ENCODE results near the gene NLRC5. TPM values are rescaled to one million over a fixed set of nuclear protein-coding genes. Genes with fewer than 3 reads are reported as not detected.
A peak's percentile ranks its signal among the peaks of the same experiment; 100 is the strongest.

Gene NLRC5
- total RNA-seq, 2 experiments from 2014 or later, result 135 to 153 TPM

DNA sequence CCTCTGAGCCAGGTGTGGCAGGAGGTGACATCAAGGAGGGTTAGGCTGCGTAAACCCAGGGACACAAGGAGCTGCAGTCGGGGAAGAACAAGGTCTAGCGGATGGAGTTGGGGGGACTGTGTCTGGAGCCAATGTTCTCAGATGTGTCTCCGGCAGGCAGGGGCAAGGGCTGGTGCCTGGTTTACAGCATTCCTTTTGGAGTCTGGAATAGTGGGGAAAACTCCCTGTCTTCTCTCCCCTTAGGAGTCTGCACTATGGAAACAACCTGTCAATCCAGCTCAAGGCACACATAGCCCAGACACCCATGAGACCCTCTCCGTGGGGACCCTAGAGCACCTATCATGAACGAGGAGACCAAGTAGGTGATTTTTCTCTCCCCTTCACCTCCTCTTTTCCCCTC is 27.5 kb downstream of the NLRC5 start:
- ChIA-PET CTCF (interaction anchor here (1.5 to 2.2 kb wide), 3 partner anchors 10 to 53 kb away, joined by 4 to 12 read pairs (median 6); no protein-coding TSS in a partner anchor), POLR2A (interaction anchor here (1.2 to 20.8 kb wide), 10 partner anchors 10 to 39 kb away, joined by 3 to 367 read pairs (median 6); partner anchors contain the start of gene NLRC5)
- Mint-ChIP-seq H3K27ac (peak overlapping the region; percentile 91), H3K27me3 (no peaks in the 10 kb centered on the region), H3K4me1 (ENCODE audit: low read depth) (peaks cover 81% of the 10 kb centered on the region), H3K36me3 (ENCODE audit: low read depth) (peaks cover 77% of the 10 kb centered on the region), H3K9me3 (peaks cover 2% of the 10 kb centered on the region), H3K4me3 (no peak overlapping the region)
- intact Hi-C loops (cut with micrococcal nuclease), result no loop called here
- DNase-seq, result no peak
- no peak for ATAC-seq
- TF ChIP-seq, protein P1, sequence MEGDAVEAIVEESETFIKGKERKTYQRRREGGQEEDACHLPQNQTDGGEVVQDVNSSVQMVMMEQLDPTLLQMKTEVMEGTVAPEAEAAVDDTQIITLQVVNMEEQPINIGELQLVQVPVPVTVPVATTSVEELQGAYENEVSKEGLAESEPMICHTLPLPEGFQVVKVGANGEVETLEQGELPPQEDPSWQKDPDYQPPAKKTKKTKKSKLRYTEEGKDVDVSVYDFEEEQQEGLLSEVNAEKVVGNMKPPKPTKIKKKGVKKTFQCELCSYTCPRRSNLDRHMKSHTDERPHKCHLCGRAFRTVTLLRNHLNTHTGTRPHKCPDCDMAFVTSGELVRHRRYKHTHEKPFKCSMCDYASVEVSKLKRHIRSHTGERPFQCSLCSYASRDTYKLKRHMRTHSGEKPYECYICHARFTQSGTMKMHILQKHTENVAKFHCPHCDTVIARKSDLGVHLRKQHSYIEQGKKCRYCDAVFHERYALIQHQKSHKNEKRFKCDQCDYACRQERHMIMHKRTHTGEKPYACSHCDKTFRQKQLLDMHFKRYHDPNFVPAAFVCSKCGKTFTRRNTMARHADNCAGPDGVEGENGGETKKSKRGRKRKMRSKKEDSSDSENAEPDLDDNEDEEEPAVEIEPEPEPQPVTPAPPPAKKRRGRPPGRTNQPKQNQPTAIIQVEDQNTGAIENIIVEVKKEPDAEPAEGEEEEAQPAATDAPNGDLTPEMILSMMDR (IDR thresholded peaks at IDR 0.05), result no peak

DNA sequence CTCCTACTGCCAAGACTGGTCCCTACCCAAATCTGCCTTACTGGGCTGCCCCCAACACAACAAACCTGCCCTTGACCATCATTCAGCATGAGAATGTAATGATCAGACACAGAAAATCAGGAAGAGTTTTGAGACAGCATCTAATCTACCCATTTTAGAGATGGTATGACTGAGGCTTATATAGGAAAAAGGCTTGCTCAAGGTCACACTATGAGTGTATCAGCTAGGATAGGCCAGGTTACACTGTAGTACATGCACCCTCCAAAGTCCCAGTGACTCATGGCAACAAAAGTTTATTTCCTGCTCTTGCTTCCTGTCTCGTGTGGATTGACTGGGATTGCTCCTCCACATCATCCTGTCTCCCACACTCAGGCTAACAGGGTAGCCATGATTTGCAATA is 27.9 kb downstream of the NLRC5 start:
- CTCF ChIA-PET, result interaction anchor here (1.5 to 2.2 kb wide), 3 partner anchors 10 to 53 kb away, joined by 4 to 12 read pairs (median 6); no protein-coding TSS in a partner anchor
- H3K9me3 Mint-ChIP-seq, result peaks cover 2% of the 10 kb centered on the region
- H3K4me1 Mint-ChIP-seq (ENCODE audit: low read depth), result peaks cover 81% of the 10 kb centered on the region
- ATAC-seq (no peak), DNase-seq (no peak)
- no peaks in the 10 kb centered on the region for H3K27me3 Mint-ChIP-seq
- peak overlapping the region; percentile 91 for H3K27ac Mint-ChIP-seq
- TF ChIP-seq, protein P1 (IDR thresholded peaks at IDR 0.05), result no peak
- intact Hi-C loops (cut with micrococcal nuclease), result no loop called here
- POLR2A ChIA-PET, result interaction anchor here (0.7 to 20.8 kb wide), 4 partner anchors 10 to 81 kb away, joined by 3 to 367 read pairs (median 9); partner anchors contain the start of gene NLRC5
- peaks cover 76% of the 10 kb centered on the region for H3K36me3 Mint-ChIP-seq (ENCODE audit: low read depth)
- H3K4me3 Mint-ChIP-seq, result no peak overlapping the region

GRCh38 chr16:57019746-57020145 is 30.4 kb downstream of the NLRC5 start:
- DNase-seq (no peak), ATAC-seq (no peak)
- ChIA-PET POLR2A (interaction anchor here (1.0 to 12.3 kb wide), 5 partner anchors 8 to 20 kb away, joined by 3 to 213 read pairs (median 5); no protein-coding TSS in a partner anchor), CTCF (interaction anchor here (1.0 to 5.8 kb wide), 3 partner anchors 12 to 55 kb away, joined by 3 to 32 read pairs (median 5); no protein-coding TSS in a partner anchor)
- TF ChIP-seq, protein P1 (IDR thresholded peaks at IDR 0.05), result no peak
- Mint-ChIP-seq H3K36me3 (ENCODE audit: low read depth) (peaks cover 81% of the 10 kb centered on the region), H3K4me1 (ENCODE audit: low read depth) (peaks cover 82% of the 10 kb centered on the region), H3K27me3 (no peaks in the 10 kb centered on the region), H3K9me3 (peaks cover 2% of the 10 kb centered on the region), H3K27ac (no peak overlapping the region), H3K4me3 (no peak overlapping the region)
- intact Hi-C loops (cut with micrococcal nuclease), result no loop called here

GRCh38 chr16:57020651-57021050 is 31.3 kb downstream of the NLRC5 start:
- TF ChIP-seq, protein P1 (IDR thresholded peaks at IDR 0.05), result no peak

DNA sequence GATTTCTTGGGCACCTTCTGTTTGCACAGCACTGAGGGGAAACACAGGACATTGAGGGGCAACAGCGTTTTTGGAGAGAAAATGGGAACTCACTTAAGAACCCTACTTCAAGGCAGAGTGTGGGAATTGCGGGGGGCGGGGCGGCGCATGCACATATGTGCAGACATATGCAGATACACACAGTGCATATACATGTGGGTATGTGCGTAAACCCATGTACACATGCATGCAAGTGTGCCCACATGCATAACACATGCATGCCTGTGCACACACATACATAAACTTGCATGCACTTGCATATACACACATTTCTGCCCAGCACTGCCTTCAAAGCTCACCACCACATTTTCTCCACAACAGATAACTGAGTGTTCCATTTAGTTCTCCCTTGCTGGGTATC is 32.4 kb downstream of the NLRC5 start:
- Mint-ChIP-seq H3K27me3 (no peaks in the 10 kb centered on the region), H3K4me3 (no peak overlapping the region), H3K36me3 (ENCODE audit: low read depth) (peaks cover 89% of the 10 kb centered on the region), H3K9me3 (peaks cover 2% of the 10 kb centered on the region), H3K4me1 (ENCODE audit: low read depth) (peaks cover 86% of the 10 kb centered on the region), H3K27ac (peak overlapping the region; percentile 80)
- CTCF ChIA-PET, result interaction anchor here (1.3 to 5.8 kb wide), 5 partner anchors 12 to 57 kb away, joined by 3 to 32 read pairs (median 8); no protein-coding TSS in a partner anchor
- ATAC-seq (no peak), DNase-seq (no peak)
- POLR2A ChIA-PET, result interaction anchor here (1.1 to 12.3 kb wide), 5 partner anchors 12 to 38 kb away, joined by 4 to 213 read pairs (median 15); partner anchors contain the start of gene NLRC5
- TF ChIP-seq, protein P1 (IDR thresholded peaks at IDR 0.05), result no peak
- intact Hi-C loops (cut with micrococcal nuclease), result no loop called here

More at GRCh38 chr16:57020651-57021050, 31.3 kb downstream of the NLRC5 start:
- DNase-seq (no peak), ATAC-seq (no peak)
- Mint-ChIP-seq H3K4me1 (ENCODE audit: low read depth) (peaks cover 84% of the 10 kb centered on the region), H3K27ac (no peak overlapping the region), H3K27me3 (no peaks in the 10 kb centered on the region), H3K9me3 (peaks cover 2% of the 10 kb centered on the region), H3K36me3 (ENCODE audit: low read depth) (peaks cover 85% of the 10 kb centered on the region), H3K4me3 (no peak overlapping the region)
- ChIA-PET CTCF (interaction anchor here (1.7 to 5.8 kb wide), 2 partner anchors 13 to 56 kb away, joined by 5 to 32 read pairs; no protein-coding TSS in a partner anchor), POLR2A (interaction anchor here (0.9 to 12.3 kb wide), 7 partner anchors 11 to 35 kb away, joined by 3 to 213 read pairs (median 4); no protein-coding TSS in a partner anchor)
- intact Hi-C loops (cut with micrococcal nuclease), result no loop called here
